HCT116 (cell line): Measurements from ENCODE around the gene DLX3. TPM values are rescaled to one million over a fixed set of nuclear protein-coding genes. Genes with fewer than 3 reads are reported as not detected.

Source experiments
- ATAC-seq: fragments of 200-7000 bp; cut with Tn5 transposase; 2 replicates; pipeline ENCODE4 v1.9.1; 2020; ENCODE audit warnings: mild to moderate bottlenecking, moderate library complexity
- BruUV-seq: library from RNA; stranded (reverse); fragments of 400-500 nt; replicated peaks from 2 replicates; lab custom pipeline; 2021; lab: Mats Ljungman, UMichigan
- CTCF ChIA-PET: fragments of 300-600 bp; sonication (Branson Sonifier 250); formaldehyde crosslinking; loops from one replicate; lab custom pipeline; 2021; ENCODE audit warnings: antibody characterized with exemption; lab: Charles Lee
- POLR2A ChIA-PET: fragments of 300-600, 350-600 bp; sonication (Branson Sonifier 250); formaldehyde crosslinking; loops from one replicate; lab custom pipeline; 2021; ENCODE audit warnings: antibody characterized with exemption; lab: Charles Lee
- RAD21 ChIA-PET, 2 experiments: fragments of 300-600 bp; sonication (Branson Sonifier 250); formaldehyde crosslinking; loops; one replicate each; lab custom pipeline; 2023; ENCODE audit warnings: low total read pairs in 2 of 2; ENCODE audit not compliant: uncharacterized antibody in 2 of 2, unreplicated experiment in 2 of 2, low non-redundant PET in 1 of 2; lab: Charles Lee
- DNase-seq: peaks from one replicate; pipeline ENCODE4 v3.0.0-alpha.2; 2010; ENCODE audit warnings: low read depth, low spot score
- H2AFZ ChIP-seq: fragments of 200-600 bp; shearing (Covaris generic), sonication (generic); 2 replicates; pipeline ENCODE4 v1.6.1; 2017; ENCODE audit warnings: low read depth, mixed run types, mixed read lengths, antibody characterized with exemption, low read length; ENCODE audit not compliant: poor library complexity, severe bottlenecking
- H3K27ac ChIP-seq: 2 replicates; pipeline ENCODE4 v1.5.1; 2012; ENCODE audit warnings: low read depth, low read length
- H3K27me3 ChIP-seq: fragments of 200-600 bp; sonication (generic); 2 replicates; pipeline ENCODE4 v1.6.1; 2016; ENCODE audit warnings: mixed run types, low read length, mixed read lengths; ENCODE audit not compliant: insufficient read depth
- H3K36me3 ChIP-seq, 2 experiments: fragments of 200-500 bp in 1 of 2; fragments of 200-600 bp in 1 of 2; sonication (Bioruptor generic) in 1 of 2; sonication (generic) in 1 of 2; 2 replicates each; pipeline versions ENCODE4 v1.5.1 to v1.6.1; 2014 to 2016; ENCODE audit warnings: low read length in 2 of 2, inconsistent platforms in 1 of 2, mixed read lengths in 1 of 2, mixed run types in 1 of 2; ENCODE audit not compliant: insufficient read depth in 2 of 2, control insufficient read depth in 1 of 2
- H3K4me1 ChIP-seq, 2 experiments: fragments of 200-600 bp in 1 of 2; sonication (generic) in 1 of 2; 2 replicates each; pipeline versions ENCODE4 v1.5.1 to v1.6.1; 2012 to 2017; ENCODE audit warnings: low read length in 2 of 2, inconsistent platforms in 1 of 2, mild to moderate bottlenecking in 1 of 2, mixed read lengths in 1 of 2, mixed run types in 1 of 2, moderate library complexity in 1 of 2; ENCODE audit not compliant: insufficient read depth in 2 of 2, control insufficient read depth in 1 of 2
- H3K4me2 ChIP-seq: fragments of 200-600 bp; sonication (generic); 2 replicates; pipeline ENCODE4 v1.6.1; 2017; ENCODE audit warnings: mixed run types, low read length, mixed read lengths
- H3K4me3 ChIP-seq, 2 experiments: fragments of 200-600 bp in 1 of 2; sonication (generic) in 1 of 2; replicated peaks in 1 of 2; 2 replicates each; pipeline ENCODE4 v1.5.1; 2011 to 2016; ENCODE audit warnings: low read length in 2 of 2, control low read depth in 1 of 2, low read depth in 1 of 2, mild to moderate bottlenecking in 1 of 2, mixed read lengths in 1 of 2, mixed run types in 1 of 2
- H3K79me2 ChIP-seq: fragments of 200-600 bp; sonication (generic); 2 replicates; pipeline ENCODE4 v1.6.1; 2017; ENCODE audit warnings: mild to moderate bottlenecking, mixed run types, low read length, moderate library complexity, mixed read lengths; ENCODE audit not compliant: insufficient read depth
- H3K9ac ChIP-seq: fragments of 200-600 bp; sonication (generic); 2 replicates; pipeline ENCODE4 v1.6.1; 2016; ENCODE audit warnings: low read length, mixed read lengths
- H3K9me2 ChIP-seq: fragments of 200-600 bp; sonication (generic), shearing (Covaris generic); 2 replicates; pipeline ENCODE4 v1.6.1; 2017; ENCODE audit warnings: mixed run types, mild to moderate bottlenecking, moderate library complexity; ENCODE audit not compliant: insufficient read depth
- H3K9me3 ChIP-seq, 2 experiments: fragments of 200-500 bp in 1 of 2; fragments of 200-600 bp in 1 of 2; sonication (Bioruptor generic) in 1 of 2; sonication (generic) in 1 of 2; 2 replicates each; pipeline ENCODE4 v1.6.1; 2014 to 2017; ENCODE audit warnings: low read length in 2 of 2, mixed read lengths in 2 of 2, inconsistent platforms in 1 of 2, low read depth in 1 of 2, mild to moderate bottlenecking in 1 of 2, mixed run types in 1 of 2, moderate library complexity in 1 of 2; ENCODE audit not compliant: control insufficient read depth in 1 of 2, insufficient read depth in 1 of 2
- H4K20me1 ChIP-seq: fragments of 200-600 bp; sonication (generic), shearing (Covaris generic); 2 replicates; pipeline ENCODE4 v1.6.1; 2017; ENCODE audit warnings: mixed run types, mild to moderate bottlenecking, moderate library complexity; ENCODE audit not compliant: insufficient read depth
- CEBPB ChIP-seq: IDR thresholded peaks from 2 replicates; pipeline ENCODE4 v1.6.1; 2012; ENCODE audit warnings: low read depth
- EGR1 ChIP-seq: IDR thresholded peaks from 2 replicates; pipeline ENCODE4 v1.6.1; 2012; ENCODE audit warnings: low read depth
- ELF1 ChIP-seq: IDR thresholded peaks from 2 replicates; pipeline ENCODE4 v1.6.1; 2012; ENCODE audit warnings: low read depth, borderline replicate concordance
- EZH2 ChIP-seq: fragments of 200-600 bp; sonication (generic); IDR thresholded peaks from 2 replicates; pipeline ENCODE4 v1.6.1; 2017; ENCODE audit warnings: antibody characterized with exemption, mixed run types
- RAD21 ChIP-seq: IDR thresholded peaks from 2 replicates; pipeline ENCODE4 v1.6.1; 2012; ENCODE audit warnings: low read depth, mild to moderate bottlenecking
- REST ChIP-seq: IDR thresholded peaks from 2 replicates; pipeline ENCODE4 v1.6.1; 2012; ENCODE audit warnings: low read depth
- ZBTB33 ChIP-seq: IDR thresholded peaks from 2 replicates; pipeline ENCODE4 v1.6.1; 2011; ENCODE audit warnings: mild to moderate bottlenecking, low read length, moderate library complexity; ENCODE audit not compliant: insufficient replicate concordance; ENCODE audit errors: extremely low read depth
- ZFX ChIP-seq: fragments of 450-650 bp; IDR thresholded peaks from 2 replicates; pipeline ENCODE4 v1.6.1; 2017
- ZNF274 ChIP-seq: fragments of 200-500 bp; sonication (Bioruptor generic); IDR thresholded peaks from 2 replicates; pipeline ENCODE4 v1.6.1; 2014; ENCODE audit warnings: mild to moderate bottlenecking, low read depth, low read length, inconsistent platforms
- intact Hi-C: fragments of 100-400 bp; cut with micrococcal nuclease; formaldehyde crosslinking; loops from 2 replicates; pipeline ENCODE4 v1.10.0; 2022
- total RNA-seq: library from RNA; stranded (reverse); gene quantifications from one replicate; pipeline ENCODE4 v1.2.1, GENCODE V29; 2021; ENCODE audit not compliant: unreplicated experiment

Gene DLX3
- total RNA-seq, 1 experiment from 2014 or later = not detected

DNA sequence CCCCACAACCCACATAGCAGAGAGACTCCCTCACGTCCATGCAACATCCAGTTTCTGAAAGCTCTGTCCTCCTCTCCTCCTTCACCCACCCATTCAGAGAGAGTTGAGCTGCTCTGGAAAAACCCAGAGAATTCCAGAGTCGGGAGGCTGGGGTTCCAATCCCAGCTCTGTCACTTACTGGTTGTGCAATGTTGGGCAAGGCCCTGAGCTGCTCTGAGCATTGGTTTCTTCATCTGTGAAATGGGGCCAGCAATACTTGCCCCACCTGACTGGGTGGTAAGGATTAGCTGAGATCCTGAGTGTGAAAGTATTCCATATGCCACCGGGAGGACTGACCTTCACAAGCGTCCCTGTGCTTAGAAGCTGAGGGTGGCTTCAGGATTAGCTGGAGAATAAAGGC, 38.2 kb downstream of the DLX3 start:
- Histone ChIP-seq H2AFZ (no peak overlapping the region), H3K4me1 (peaks cover 30 to 37% of the 10 kb centered on the region in 2 experiments), H3K4me2 (no peak overlapping the region), H3K27me3 (no peaks in the 10 kb centered on the region; the same call in 1 of the 2 replicates), H3K79me2 (no peaks in the 10 kb centered on the region), H3K4me3 (no peak overlapping the region), H3K9me2 (no peaks in the 10 kb centered on the region), H3K9me3 (no peaks in the 10 kb centered on the region), H3K9ac (no peak overlapping the region), H3K36me3 (no peaks in the 10 kb centered on the region), H4K20me1 (no peaks in the 10 kb centered on the region), H3K27ac (no peak overlapping the region)
- CTCF ChIA-PET = interaction anchor here (1.1 to 1.8 kb wide), 2 partner anchors 33 to 41 kb away, joined by 3 read pairs; no protein-coding TSS in a partner anchor
- intact Hi-C loops = no loop called here
- no peak for DNase-seq
- TF ChIP-seq RAD21 (no peak), ELF1 (no peak), CEBPB (no peak), ZBTB33 (no peak), EZH2 (no peak), ZFX (no peak), EGR1 (no peak), REST (no peak), ZNF274 (no peak)
- POLR2A ChIA-PET = interaction anchor here (0.5 to 1.5 kb wide), 2 partner anchors 38 to 104 kb away, joined by 3 read pairs; partner anchors contain the start of gene DLX3
- BruUV-seq = no TSS peak
- RAD21 ChIA-PET = no interaction called here
- ATAC-seq = no peak
